Measurements from ENCODE around the gene CPE.

CPE gene

GRCh38 chr4:165360041-165360695 is 18.6 kb upstream of the CPE start:
- H3K27me3 ChIP-seq (ENCODE audit: insufficient read depth, poor library complexity, severe bottlenecking) = no peaks in the 10 kb centered on the region
- TF ChIP-seq, protein P1, sequence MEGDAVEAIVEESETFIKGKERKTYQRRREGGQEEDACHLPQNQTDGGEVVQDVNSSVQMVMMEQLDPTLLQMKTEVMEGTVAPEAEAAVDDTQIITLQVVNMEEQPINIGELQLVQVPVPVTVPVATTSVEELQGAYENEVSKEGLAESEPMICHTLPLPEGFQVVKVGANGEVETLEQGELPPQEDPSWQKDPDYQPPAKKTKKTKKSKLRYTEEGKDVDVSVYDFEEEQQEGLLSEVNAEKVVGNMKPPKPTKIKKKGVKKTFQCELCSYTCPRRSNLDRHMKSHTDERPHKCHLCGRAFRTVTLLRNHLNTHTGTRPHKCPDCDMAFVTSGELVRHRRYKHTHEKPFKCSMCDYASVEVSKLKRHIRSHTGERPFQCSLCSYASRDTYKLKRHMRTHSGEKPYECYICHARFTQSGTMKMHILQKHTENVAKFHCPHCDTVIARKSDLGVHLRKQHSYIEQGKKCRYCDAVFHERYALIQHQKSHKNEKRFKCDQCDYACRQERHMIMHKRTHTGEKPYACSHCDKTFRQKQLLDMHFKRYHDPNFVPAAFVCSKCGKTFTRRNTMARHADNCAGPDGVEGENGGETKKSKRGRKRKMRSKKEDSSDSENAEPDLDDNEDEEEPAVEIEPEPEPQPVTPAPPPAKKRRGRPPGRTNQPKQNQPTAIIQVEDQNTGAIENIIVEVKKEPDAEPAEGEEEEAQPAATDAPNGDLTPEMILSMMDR (IDR thresholded peaks at IDR 0.05; ENCODE audit: insufficient read depth, low read length) = no peak
- TF ChIP-seq, protein P2, sequence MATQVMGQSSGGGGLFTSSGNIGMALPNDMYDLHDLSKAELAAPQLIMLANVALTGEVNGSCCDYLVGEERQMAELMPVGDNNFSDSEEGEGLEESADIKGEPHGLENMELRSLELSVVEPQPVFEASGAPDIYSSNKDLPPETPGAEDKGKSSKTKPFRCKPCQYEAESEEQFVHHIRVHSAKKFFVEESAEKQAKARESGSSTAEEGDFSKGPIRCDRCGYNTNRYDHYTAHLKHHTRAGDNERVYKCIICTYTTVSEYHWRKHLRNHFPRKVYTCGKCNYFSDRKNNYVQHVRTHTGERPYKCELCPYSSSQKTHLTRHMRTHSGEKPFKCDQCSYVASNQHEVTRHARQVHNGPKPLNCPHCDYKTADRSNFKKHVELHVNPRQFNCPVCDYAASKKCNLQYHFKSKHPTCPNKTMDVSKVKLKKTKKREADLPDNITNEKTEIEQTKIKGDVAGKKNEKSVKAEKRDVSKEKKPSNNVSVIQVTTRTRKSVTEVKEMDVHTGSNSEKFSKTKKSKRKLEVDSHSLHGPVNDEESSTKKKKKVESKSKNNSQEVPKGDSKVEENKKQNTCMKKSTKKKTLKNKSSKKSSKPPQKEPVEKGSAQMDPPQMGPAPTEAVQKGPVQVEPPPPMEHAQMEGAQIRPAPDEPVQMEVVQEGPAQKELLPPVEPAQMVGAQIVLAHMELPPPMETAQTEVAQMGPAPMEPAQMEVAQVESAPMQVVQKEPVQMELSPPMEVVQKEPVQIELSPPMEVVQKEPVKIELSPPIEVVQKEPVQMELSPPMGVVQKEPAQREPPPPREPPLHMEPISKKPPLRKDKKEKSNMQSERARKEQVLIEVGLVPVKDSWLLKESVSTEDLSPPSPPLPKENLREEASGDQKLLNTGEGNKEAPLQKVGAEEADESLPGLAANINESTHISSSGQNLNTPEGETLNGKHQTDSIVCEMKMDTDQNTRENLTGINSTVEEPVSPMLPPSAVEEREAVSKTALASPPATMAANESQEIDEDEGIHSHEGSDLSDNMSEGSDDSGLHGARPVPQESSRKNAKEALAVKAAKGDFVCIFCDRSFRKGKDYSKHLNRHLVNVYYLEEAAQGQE (IDR thresholded peaks at IDR 0.05; ENCODE audit: insufficient replicate concordance, low read depth) = no peak
- no peak for TF ChIP-seq POLR2AphosphoS5 (IDR thresholded peaks at IDR 0.05; ENCODE audit: low read depth)
- H3K4me3 ChIP-seq (replicated peaks; ENCODE audit: insufficient read depth, low read length) = no peak overlapping the region
- no peak for DNase-seq (ENCODE audit: low read depth in 1 of 2, low spot score in 1 of 2)
- H3K27ac ChIP-seq (replicated peaks) = no peak overlapping the region

DNA sequence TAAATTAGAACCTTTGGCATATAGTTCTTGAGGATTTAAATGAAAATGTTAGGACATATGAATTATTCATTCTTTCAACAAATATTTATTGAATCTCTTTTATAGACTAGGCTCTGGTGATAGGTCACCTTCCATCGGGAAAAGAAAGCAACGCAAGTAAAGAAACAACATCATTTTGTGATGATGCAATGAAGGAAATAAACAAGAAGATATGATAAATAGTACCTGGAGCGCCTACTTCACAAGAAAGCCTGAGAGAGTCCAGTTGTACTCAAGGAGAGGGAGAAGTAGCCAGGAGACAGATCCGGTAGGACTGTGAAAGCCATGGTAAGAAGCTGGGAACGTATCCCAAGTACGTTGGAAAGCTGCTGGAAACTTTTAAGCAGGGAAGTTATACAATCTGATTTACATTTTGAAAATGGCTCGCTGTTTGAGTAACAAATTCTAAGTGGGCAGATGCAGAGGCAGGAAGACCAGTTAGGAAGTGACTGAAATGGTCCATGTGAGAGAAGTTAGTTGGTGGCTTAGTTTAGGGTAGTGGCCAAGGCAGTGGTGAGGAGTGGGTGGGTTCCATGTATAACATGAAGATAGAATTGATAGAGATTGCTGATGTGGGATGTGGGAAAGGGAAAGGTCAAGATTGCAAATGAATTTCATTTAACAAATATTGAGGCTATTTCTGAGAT is 17.7 kb upstream of the CPE start:
- Histone ChIP-seq H3K4me3 (replicated peaks; ENCODE audit: insufficient read depth, low read length) (no peak overlapping the region), H3K27me3 (ENCODE audit: insufficient read depth, poor library complexity, severe bottlenecking) (no peaks in the 10 kb centered on the region), H3K27ac (replicated peaks) (no peak overlapping the region)
- no peak for DNase-seq (ENCODE audit: low read depth in 1 of 2, low spot score in 1 of 2)
- no peak for TF ChIP-seq POLR2AphosphoS5 (IDR thresholded peaks at IDR 0.05; ENCODE audit: low read depth)
- TF ChIP-seq, protein P1 (IDR thresholded peaks at IDR 0.05; ENCODE audit: insufficient read depth, low read length) = no peak
- no peak for TF ChIP-seq GABPA (IDR thresholded peaks at IDR 0.05; ENCODE audit: low read depth)
- TF ChIP-seq SPI1 (IDR thresholded peaks at IDR 0.05; ENCODE audit: borderline replicate concordance, low read depth) = no peak
- TF ChIP-seq, protein P2 (IDR thresholded peaks at IDR 0.05; ENCODE audit: insufficient replicate concordance, low read depth) = no peak

DNA sequence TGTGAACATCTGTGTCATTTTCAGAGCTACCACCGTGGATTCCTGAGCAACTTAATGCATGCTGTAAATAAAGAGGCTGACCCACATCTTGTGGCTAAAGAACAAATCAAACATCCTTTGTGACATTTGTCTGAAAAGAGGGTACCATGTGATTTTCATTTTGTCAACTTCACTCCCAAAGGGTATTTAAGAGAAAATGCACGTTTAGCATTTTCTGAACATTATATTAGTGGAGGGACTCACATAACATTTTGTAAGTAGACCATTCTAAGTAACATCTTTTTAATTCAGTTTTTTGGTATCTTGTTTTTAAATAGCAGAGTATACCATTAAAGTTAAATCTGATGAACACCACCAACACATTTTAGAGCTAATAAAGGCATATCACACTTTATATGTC is 17.0 kb upstream of the CPE start:
- H3K27me3 ChIP-seq (ENCODE audit: insufficient read depth, poor library complexity, severe bottlenecking) = no peaks in the 10 kb centered on the region
- H3K4me3 ChIP-seq (replicated peaks; ENCODE audit: insufficient read depth, low read length) = no peak overlapping the region
- no peak for TF ChIP-seq POLR2AphosphoS5 (IDR thresholded peaks at IDR 0.05; ENCODE audit: low read depth)
- TF ChIP-seq SPI1 (IDR thresholded peaks at IDR 0.05; ENCODE audit: borderline replicate concordance, low read depth) = no peak
- TF ChIP-seq, protein P1 (IDR thresholded peaks at IDR 0.05; ENCODE audit: insufficient read depth, low read length) = no peak
- TF ChIP-seq GABPA (IDR thresholded peaks at IDR 0.05; ENCODE audit: low read depth) = no peak
- TF ChIP-seq, protein P2 (IDR thresholded peaks at IDR 0.05; ENCODE audit: insufficient replicate concordance, low read depth) = no peak
- no peak for DNase-seq (ENCODE audit: low read depth in 1 of 2, low spot score in 1 of 2)
- no peak overlapping the region for H3K27ac ChIP-seq (replicated peaks)

Measured in HL-60 (cell line).